AG20443 (cell line): ENCODE data around the gene TSHZ2.
A peak's percentile ranks its signal among the peaks of the same experiment; 100 is the strongest.

Source experiments
- DNase-seq: peaks from one replicate; pipeline ENCODE4 v3.0.0; 2012; ENCODE audit warnings: low spot score, mixed read lengths

Gene TSHZ2

DNA sequence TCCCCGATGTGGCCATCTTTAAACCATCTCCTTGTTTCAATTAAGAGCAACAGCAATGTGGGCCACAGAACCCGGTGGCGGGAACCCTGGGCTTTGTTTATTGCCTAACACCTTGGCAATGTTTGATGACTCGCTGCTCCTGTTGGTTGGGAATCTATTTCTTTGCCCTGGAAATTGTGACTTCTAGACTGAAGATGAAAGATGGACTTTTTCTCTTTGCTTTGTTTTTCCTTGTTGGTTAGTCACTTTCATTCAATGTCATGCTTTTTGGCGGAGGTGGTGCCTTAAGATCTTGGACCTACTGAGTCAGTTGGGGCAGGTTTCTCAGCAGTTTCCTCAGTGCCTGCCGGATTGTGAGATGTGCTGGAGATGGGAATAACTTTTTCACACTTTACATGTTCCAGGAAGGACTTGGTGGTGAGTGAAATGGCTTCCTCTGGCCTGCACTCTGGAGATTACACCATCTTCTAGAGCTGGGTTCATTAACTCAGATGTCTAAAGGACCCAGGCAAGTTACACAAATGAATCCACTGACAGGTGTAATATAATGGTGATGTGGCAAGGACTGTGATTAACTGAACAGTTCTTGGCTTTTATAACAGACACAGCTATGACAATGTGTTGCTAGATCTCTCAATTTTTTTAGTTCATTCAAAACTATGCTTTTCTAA, 56.3 kb downstream of the TSHZ2 start:
- DNase-seq: no peak

DNA sequence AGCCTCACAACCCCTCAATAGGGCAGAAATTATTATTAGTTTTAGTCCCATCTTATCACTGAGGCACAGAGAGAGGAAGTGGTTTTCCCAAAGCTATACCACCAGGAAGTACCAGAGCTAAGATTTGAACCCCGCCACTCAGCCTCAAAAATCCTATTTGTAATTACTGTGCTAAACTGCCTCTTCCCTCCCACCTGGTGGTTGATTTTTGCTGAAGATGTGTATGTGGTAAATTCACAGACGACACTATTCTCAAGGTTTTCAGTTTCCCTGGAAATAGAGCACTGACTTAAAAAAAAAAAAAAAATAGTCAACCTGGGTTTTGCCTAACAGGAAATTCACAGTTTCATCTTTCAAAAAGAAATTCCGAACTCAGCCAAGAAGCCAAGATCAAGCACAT, 57.9 kb downstream of the TSHZ2 start:
- no peak for DNase-seq

DNA sequence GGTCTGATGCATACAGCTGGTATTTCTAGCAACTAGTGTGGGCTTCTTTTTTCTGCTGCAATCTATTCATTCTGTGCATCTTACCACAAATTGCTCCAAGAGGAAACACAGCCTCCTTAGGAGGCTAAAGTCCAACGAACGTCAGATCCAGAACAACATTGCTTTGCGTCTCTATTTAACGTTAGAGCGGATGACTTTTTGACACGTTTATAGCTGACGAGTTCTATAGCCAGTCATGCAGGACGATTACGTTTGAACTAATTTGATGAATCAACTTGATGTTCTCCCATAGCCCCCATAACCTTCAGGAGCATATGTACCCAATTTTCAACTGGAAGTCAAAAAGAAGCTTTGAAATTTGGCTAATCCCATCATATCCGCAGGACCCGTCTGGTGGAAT, 59.9 kb downstream of the TSHZ2 start:
- no peak for DNase-seq

DNA sequence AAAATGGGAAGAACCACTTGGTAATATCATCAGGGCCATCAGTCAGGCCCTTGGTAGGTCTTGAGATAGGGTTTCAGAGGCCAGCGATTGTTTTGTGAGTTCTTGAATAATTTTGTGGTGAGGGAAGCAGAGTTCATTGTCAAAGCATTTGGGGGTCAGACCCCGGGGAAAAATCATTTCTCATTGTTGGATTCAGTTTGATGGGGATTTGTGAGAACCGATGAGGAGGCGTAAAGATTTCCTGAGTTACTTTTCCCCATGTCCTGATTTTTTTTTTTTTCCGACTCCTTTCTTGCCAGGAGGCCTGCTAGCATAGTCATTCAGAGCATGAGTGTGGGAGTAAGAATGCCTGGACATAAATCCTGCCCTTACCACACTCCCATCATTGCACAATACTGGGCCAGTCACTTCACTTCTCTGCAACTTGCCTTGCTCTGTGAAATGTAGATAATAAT, 60.3 kb downstream of the TSHZ2 start:
- DNase-seq: peak; percentile 86

DNA sequence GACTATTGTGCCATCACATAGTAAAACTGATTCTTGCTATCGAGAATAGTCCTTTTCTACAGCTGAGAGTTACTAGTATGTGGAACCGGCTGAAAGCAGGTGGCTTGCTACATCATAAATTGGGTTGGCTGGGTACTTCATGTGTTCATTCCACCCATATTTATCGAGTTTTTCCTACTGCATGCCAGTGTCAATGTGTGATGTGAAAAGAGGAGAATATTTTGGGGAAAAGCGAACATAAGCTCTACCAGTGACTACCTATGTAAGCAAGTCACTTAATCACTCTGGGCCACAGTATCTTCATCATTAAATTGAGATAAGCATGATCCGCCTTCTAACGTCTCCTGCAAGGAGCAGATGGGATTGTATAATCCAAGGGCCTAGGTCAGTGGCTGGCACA, 61.0 kb downstream of the TSHZ2 start:
- no peak for DNase-seq

DNA sequence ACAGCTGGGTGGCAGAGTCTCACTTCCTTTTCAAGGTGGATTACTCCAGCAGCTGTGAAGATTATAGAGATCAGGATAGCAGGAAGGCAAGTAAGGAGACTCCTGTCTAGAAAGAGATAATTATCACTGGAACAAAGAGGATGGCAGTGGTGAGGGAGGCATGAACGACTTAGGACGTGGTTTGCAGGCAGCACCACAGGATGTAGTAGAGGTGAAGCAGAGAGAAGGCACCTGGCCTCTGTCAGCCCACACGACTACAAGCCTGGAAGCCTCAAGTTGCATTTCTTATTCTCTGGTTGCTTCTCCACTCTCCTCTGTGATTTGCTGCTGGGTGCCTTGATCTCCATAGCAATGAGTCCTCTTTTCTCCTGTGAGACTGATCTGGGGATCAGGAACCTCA, 62.7 kb downstream of the TSHZ2 start:
- DNase-seq: no peak

DNA sequence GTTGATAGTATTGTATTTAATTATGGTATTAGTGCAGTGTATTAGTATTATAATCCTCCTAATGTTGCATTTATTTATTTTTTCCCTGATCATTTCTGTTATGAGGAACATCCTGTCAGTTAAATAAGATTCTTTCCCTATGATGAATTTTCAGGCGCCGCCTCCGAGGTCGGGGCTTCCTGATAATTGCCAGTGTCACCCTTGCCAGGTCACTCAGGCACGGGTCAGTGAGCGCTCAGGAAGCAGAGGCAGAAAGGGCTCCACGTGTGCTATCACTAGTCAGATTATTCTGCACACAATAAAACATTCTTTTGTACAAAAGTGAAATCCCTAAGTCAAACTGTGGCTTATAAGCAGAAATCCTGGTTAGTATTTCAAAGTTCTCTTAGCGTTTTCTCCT, 64.8 kb downstream of the TSHZ2 start:
- peak; percentile 37 for DNase-seq

DNA sequence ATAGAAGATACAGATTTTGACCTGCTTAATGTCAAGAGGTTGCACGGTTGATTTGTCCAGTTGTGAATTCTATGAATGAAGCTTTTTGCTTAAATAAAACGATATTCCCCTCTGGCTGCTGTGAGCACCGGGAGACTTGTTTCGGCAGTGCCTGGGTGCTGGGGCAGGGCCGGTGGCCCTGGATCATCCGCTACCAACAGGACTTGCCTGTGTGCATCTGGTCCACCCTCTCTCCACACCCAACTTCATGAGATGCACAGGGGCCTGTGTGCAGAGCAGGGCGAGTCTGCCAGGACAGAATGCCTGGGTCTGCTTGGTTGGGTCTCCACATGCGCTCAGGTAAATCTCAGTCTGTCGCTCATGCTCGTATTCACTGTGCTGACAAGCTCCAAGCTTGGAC, 65.5 kb downstream of the TSHZ2 start:
- no peak for DNase-seq

DNA sequence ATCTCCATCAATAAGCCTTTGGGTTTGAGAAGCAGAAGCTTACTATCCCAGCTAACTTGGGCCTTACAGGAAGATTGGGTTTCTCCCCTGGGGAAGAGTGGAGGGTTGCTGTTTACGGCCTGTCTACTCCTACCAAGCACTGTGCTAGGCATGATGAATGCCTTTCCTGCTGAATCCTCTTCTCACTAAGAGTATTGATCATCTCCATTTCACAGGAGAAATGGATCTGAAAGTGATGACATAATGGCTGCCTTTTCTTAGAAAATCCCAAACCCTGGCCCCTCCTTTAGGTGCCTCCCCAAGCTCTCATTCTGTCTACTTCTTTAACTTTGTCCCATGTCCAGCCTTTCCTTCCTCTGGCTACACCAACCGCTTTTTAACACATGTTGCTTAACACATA, 66.1 kb downstream of the TSHZ2 start:
- no peak for DNase-seq

DNA sequence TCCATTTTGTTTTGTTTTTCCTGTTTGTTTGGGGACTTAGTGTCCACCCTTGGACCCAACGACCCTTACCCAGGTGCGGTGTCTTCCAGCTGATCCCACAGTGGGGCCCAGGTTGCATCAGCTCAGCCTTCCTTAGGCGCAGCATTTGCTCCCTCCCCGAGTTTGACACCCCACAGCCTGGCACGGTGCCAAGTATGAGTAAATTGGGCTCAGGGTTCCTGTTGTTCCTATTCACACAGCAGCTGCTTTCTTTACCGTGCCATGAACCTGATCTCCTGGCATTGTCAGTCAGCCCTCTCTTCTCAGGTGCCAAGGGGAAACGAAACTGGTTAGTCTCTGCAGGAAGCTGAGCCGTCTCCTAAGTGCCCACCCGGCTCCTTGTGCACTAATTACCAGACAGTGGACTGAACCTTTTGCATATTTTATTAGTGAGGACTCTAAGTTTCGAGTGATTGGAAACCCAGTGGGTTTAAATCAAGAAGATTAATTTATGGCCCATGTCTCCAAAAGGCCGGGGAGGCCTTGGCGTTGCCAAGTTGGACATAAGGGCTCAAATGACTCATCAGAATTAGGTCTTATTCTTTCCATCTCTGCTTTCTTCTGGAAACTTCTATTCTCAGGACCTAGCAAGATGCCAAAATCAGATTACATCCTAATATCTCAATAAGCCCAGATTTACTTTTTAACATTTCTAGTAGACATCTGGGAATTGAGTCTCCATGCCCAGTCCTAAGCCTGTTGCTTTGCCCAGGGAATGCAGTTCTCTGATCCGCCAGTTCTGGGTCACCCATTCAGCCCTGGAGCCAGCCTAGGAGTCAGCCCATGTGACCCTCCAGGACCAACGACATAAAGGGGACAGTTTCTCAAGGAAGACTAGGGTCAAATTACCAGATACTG, 68.8 kb downstream of the TSHZ2 start:
- peak; percentile 36 for DNase-seq

DNA sequence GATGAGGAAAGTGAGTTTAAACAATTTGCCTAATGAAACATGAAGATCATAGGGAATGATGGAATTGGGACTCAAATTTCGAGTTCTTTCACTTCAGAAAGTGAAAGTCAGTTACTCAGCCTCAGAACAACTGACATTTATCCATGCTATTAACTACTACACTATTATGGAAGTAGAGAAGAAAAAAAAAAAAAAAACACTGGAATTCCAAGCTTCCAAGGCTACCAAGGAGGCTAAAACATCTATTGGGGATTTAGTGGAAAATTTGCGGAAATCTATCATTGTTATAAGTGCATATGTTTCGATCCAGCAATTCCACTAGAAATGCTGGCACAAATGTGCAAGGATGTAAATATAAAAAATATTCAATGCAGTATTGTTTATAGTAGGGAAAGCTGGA, 70.4 kb downstream of the TSHZ2 start:
- no peak for DNase-seq

DNA sequence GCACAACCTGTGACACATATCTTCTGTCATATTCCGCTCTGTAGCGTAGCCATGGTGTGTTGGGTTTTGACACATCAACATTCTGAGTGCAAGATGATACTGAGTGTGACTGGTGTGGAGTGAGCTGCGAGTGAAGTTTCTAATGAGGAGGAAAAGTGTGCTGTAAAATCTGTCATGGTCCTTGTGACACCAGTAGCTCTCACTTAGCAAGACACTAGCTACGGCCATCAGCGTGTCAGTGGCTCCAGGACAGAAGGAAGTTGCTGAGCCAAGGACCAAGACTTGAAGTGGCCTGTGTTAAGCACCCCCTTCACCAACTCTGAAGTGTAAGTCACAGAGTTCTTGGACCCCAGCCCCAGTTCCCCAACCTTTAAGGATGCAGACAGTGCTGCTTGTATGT, 72.1 kb downstream of the TSHZ2 start:
- no peak for DNase-seq

DNA sequence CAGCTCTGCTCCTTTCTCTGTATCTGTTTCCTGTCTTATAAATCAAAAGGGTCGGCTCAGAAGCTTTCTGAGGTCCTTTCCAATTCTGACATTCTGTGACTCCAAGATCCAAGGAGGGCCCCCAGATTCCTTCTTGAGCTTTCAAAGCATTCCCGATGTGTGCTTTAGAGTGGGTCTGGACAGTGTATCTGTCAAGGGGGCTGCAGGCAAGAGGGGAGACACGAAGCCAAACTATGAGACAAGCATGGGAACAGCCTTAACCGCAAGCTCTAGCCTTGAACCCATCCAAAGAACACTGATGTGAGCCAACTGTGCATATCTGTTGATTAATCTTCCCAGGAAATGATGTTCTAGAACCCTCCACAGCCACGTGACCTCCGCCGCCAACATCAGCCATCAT, 73.8 kb downstream of the TSHZ2 start:
- no peak for DNase-seq

DNA sequence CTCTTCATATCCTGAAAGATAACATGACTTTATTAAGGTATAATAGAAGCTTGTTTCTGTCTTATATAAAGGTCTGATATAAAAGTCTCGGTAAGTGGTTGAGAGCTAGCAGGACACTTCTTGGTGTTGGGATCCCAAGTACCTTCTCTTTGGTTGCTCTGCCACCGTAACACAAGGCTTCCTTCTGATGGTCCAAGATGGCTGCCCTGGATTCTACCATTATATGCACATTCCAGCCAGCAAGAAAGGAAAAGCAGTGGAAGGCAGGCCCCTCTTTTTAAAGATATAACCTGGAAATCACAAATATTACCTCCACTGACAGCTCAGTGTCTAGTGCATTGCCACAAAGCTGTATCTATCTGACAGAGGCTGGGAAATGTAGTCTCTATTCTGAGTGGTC, 75.0 kb downstream of the TSHZ2 start:
- no peak for DNase-seq

DNA sequence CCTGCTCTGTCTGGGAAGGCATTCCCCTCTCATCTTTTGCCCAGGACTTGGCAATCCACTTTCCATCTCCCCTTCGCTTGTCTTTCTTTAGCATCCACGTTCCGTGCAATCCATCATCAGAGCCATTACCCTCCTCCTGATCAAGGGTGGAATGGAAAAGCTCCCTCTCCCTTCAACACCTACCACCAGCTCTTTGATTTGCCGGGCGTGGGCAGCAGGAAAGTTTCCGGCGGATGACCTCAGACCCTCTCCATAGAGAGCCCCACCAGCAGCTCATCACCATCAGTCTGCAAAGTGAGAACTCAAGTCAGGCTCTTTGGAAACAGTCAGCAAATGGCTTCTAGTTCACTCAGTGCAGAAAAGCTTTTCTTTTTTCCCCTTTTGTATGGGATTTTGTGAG, 76.2 kb downstream of the TSHZ2 start:
- no peak for DNase-seq

DNA sequence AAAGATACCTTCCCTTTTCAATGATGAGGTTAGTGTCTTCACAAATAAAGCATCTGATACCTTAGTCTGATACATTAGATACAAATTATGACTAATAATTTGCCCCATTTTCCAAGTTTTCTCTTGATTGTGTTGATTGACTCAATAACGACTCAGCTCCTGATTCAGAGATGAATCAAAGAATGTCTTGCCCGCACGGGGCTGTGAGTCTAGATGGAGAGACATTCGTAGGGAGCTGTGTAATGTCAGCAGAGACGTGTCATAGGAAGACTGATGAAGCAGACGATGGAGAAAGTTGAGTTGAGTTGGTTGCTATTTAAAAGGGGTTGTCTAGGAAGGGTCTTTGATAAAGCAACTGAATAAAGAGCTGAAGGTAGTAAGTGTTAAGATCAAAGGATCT, 78.2 kb downstream of the TSHZ2 start:
- DNase-seq: no peak

DNA sequence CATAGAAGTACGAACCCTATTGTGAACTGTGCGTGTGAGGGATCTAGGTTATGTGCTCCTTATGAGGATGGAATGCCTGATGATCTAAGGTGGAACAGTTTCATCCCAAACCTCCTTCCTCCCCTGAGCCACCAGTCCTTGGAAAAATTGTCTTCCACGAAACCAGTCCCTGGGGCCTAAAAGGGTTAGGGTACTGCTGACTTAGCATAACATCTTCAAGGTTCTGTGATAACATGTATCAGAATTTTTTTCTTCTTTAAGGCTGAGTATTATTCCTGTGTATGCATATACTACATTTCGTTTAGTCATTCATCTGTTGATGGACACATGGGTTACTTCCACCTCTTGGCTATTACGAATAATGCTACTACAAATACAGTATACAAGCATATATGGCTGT, 80.2 kb downstream of the TSHZ2 start:
- no peak for DNase-seq

DNA sequence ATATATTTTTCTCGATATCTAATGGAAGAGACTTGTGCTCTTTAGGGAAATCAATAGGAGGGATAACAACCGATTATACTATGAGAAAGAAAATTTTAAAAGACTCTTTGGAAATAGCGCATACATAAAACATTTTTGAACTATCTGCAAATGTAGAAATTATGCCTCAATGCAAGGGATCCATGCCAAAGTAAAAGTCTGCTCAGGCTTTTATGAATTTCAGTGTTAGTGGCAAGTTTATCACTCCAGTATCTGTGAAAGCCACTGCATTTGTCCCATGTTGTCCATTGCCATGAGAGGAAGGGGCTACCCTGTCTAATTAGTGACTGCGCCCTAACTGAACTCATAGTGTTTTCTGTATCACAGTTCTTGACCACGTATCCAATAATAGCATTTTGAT, 81.4 kb downstream of the TSHZ2 start:
- no peak for DNase-seq

DNA sequence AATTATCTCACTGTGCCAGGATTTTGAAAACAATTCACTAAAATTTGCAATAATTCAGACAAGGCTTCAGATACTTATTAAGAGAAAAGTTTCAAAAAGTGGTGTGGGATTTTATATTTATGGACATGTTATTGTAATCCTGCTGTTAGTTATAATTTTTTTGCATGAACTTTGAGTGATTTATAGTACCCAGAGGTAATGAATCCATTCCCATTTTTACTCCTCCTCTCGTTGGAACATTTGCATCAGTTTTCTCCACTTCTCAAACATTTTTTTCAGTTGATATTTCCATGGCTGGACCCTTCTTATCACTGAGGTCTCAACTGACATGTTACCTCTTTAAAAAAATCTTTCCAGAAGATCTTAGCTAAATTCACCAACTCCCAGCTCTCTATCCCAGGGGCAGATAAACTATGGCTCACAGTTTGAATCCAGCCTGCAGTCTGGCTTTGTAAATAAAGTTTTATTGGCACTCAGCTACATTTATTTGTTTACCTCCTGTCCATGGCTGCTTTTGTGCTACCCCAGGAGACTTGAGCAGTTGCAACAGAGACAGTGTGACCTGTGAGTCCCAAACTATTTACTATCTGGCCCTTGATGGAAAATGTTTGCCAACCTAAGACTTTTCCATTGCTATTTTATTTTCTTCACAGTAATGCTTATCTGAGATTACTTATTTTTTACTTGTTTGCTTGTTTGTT, 83.4 kb downstream of the TSHZ2 start:
- no peak for DNase-seq

DNA sequence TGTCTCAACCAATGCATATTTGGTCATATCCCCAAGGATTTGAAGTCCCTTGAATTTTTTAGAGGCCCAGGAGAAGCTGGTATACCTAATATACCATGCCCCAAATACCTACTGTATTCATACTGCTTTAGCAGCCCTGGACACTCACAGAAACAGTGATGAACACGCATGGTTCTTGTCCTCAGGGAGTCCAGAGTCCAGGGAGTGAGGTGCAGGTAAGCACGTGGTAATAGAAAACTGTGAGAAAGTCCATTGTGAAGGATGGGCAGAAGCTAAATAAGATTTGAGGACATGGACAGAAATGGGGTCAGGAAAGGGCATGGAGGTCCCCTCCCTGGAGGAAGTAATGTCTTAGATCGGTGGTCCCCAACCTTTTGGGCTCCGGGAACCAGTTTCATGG, 85.4 kb downstream of the TSHZ2 start:
- DNase-seq: no peak

DNA sequence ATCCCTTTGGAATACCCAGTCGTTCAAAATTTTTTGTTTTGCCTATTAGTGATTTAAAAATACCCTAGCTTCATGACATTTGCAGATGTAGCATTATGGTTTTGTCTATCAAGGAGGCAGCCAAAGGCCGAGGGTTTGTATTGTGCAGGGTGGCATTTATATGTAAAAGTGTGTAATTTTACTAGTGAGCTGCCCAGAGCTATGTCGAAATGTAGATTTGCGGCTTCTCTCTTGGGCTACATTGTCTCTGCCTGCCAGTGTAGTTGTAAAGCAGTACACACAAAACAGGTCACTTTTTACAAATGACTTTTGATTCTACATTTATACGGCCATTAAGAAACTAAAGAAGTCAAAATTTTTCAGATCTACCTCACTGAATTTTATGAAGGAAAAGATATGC, 87.7 kb downstream of the TSHZ2 start:
- no peak for DNase-seq

DNA sequence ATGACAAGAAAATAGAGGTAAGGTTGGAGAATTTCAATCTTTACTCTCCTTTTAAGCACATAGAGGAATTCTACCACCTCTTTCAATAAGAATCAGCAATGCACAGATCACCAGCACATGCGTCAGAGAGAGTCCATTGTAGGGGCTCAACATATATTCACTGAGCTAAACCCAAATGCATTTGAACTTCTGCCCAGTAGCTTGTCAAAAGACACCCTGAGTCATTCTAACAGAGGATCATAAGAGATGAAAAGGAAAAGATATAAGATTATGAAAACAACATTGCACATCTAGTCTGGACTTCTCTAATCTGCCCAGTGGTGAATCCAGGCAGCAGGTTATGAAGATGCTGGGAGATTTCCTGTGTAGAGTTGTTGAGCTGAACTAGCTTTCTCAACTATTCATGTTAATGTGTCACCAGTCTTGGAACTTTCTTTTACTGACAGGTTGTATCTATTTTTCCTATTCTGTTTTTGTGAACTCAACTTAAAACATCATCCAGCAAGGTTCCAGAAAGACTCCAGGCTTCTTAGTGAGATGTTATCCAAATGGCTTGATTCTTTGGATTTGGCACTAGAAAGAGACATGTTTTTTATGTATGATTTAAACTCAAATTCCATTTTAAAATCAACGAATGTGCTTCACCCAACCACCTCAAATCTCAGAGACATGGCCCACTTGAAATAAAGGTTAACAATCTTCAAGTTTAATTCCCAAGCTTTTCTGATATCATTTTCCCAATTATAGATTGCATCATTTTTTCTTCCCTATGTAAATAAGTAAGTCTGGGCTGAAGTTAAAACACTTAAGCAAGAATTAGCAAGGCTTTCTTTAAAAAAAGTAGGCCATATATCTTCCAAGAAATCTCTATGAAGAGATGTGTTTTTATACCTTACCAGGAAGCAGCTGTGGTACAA, 89.3 kb downstream of the TSHZ2 start:
- no peak for DNase-seq
